ENCODE results near the gene DLK2.
A peak's percentile ranks its signal among the peaks of the same experiment; 100 is the strongest.

DLK2 gene

GRCh38 chr6:43454696-43455530 is 435 bp downstream of the DLK2 start:
- peaks cover 41% of the 10 kb centered on the region for H3K27me3 Mint-ChIP-seq
- peak; percentile 76 for DNase-seq
- CTCF ChIA-PET = interaction anchor here (0.9 to 5.5 kb wide), 4 partner anchors 15 to 130 kb away, joined by 3 to 46 read pairs (median 6); no protein-coding TSS in a partner anchor
- H3K9me3 Mint-ChIP-seq = no peaks in the 10 kb centered on the region
- H3K4me1 Mint-ChIP-seq = peaks cover 15% of the 10 kb centered on the region
- peak overlapping the region; percentile 77 for H3K4me3 Mint-ChIP-seq
- H3K27ac Mint-ChIP-seq = peak overlapping the region; percentile 28
- peaks cover 11% of the 10 kb centered on the region for H3K36me3 Mint-ChIP-seq

- H3K9me3 Mint-ChIP-seq = no peaks in the 10 kb centered on the region
- no peak for DNase-seq
- H3K36me3 Mint-ChIP-seq = peaks cover 13% of the 10 kb centered on the region
- H3K4me1 Mint-ChIP-seq = peaks cover 15% of the 10 kb centered on the region
- CTCF ChIA-PET = interaction anchor here (0.9 to 5.5 kb wide), 4 partner anchors 14 to 129 kb away, joined by 3 to 46 read pairs (median 6); no protein-coding TSS in a partner anchor
- H3K27me3 Mint-ChIP-seq = peaks cover 38% of the 10 kb centered on the region
- peak overlapping the region; percentile 77 for H3K4me3 Mint-ChIP-seq
- no peak overlapping the region for H3K27ac Mint-ChIP-seq
Measured at GRCh38 chr6:43454290-43454695, 1.1 kb downstream of the DLK2 start.

- Mint-ChIP-seq H3K9me3 (no peaks in the 10 kb centered on the region), H3K27me3 (peaks cover 38% of the 10 kb centered on the region), H3K36me3 (peaks cover 15% of the 10 kb centered on the region), H3K27ac (no peak overlapping the region), H3K4me1 (peaks cover 15% of the 10 kb centered on the region), H3K4me3 (peak overlapping the region; percentile 77)
- DNase-seq = no peak
- CTCF ChIA-PET = interaction anchor here (0.9 to 5.5 kb wide), 4 partner anchors 14 to 129 kb away, joined by 3 to 46 read pairs (median 6); no protein-coding TSS in a partner anchor
Measured at GRCh38 chr6:43453831-43454230, 1.5 kb downstream of the DLK2 start.

DNA sequence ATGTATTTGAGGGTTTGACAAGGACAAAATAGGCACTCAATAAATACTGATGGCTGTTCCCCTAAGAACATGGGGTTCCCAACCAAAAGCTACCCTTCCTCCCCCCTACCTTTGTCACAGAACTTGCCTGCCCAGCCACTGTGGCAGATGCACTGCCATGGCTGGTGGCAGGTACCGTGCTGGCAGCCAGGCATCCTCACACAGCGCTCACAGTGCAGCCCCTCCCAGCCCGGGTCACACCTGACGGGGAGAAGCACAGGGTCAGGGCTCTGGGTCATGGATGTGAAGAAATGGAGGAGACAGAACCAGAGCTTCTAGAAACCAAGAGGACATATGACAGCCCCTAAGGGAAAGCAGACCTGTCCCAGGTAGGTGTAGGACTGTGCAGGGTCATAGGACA is 2.5 kb downstream of the DLK2 start:
- Mint-ChIP-seq H3K27ac (no peak overlapping the region), H3K4me3 (no peak overlapping the region), H3K36me3 (peaks cover 23% of the 10 kb centered on the region), H3K4me1 (peaks cover 15% of the 10 kb centered on the region), H3K9me3 (no peaks in the 10 kb centered on the region), H3K27me3 (peaks cover 38% of the 10 kb centered on the region)
- DNase-seq = no peak
- CTCF ChIA-PET = interaction anchor here (0.6 to 5.5 kb wide), 2 partner anchors 53 to 165 kb away, joined by 3 to 46 read pairs; no protein-coding TSS in a partner anchor

DNA sequence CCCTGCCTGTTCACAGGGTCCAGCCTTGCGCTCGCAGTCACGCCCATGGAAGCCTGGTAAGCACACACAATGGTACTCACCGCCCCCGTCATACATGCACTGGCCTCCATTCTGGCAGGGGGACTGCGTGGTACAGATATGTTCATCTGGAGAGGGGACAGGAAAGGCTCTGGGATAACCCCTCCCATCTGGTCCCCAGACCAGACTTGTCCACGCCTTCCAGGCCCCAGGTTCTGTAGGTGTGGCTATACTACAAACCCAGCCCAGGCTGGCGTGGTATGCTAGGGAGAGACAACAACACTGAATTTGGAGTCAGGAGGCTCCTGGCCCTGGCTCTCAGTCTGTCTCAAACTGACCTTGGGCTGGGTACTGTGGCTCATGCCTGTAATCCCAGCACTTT is 3.4 kb downstream of the DLK2 start:
- H3K36me3 Mint-ChIP-seq = peaks cover 29% of the 10 kb centered on the region
- CTCF ChIA-PET = interaction anchor here (5.5 kb wide), 1 partner anchor 54 kb away, joined by 46 read pairs; no protein-coding TSS in a partner anchor
- no peak overlapping the region for H3K27ac Mint-ChIP-seq
- H3K4me3 Mint-ChIP-seq = no peak overlapping the region
- peaks cover 14% of the 10 kb centered on the region for H3K4me1 Mint-ChIP-seq
- H3K9me3 Mint-ChIP-seq = no peaks in the 10 kb centered on the region
- peaks cover 29% of the 10 kb centered on the region for H3K27me3 Mint-ChIP-seq
- no peak for DNase-seq

DNA sequence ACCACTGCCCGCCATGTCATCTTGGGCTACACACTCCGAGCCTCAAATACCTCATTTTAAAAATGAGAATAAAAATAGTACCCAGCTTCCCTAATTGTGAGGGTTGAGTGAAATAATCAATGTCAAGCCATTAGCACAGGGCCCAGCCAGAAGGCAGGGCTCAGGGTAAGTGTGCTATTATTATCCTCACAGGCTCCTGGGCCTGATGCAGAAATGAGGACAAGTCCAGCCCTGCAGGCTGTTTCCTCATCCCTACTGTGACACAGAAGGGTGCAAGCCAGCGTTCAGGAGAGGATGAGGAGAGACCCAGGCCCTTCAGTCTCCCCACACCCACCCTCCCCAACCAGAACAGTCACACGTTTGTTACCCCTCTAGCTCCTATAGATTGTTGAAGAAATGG is 4.0 kb downstream of the DLK2 start:
- CTCF ChIA-PET = no interaction called here
- Mint-ChIP-seq H3K4me3 (no peak overlapping the region), H3K9me3 (no peaks in the 10 kb centered on the region), H3K27ac (no peak overlapping the region), H3K27me3 (peaks cover 23% of the 10 kb centered on the region), H3K36me3 (peaks cover 29% of the 10 kb centered on the region), H3K4me1 (peaks cover 12% of the 10 kb centered on the region)
- DNase-seq = no peak

GRCh38 chr6:43450699-43451131 is 4.6 kb downstream of the DLK2 start:
- CTCF ChIA-PET = no interaction called here
- Mint-ChIP-seq H3K4me3 (no peak overlapping the region), H3K27ac (no peak overlapping the region), H3K27me3 (peaks cover 17% of the 10 kb centered on the region), H3K4me1 (peaks cover 7% of the 10 kb centered on the region), H3K36me3 (peaks cover 32% of the 10 kb centered on the region), H3K9me3 (no peaks in the 10 kb centered on the region)
- no peak for DNase-seq

- no peaks in the 10 kb centered on the region for H3K9me3 Mint-ChIP-seq
- peaks cover 2% of the 10 kb centered on the region for H3K27me3 Mint-ChIP-seq
- no peak overlapping the region for H3K4me3 Mint-ChIP-seq
- CTCF ChIA-PET = no interaction called here
- H3K27ac Mint-ChIP-seq = peak overlapping the region; percentile 33
- peaks cover 35% of the 10 kb centered on the region for H3K36me3 Mint-ChIP-seq
- H3K4me1 Mint-ChIP-seq = no peaks in the 10 kb centered on the region
- no peak for DNase-seq
Measured at GRCh38 chr6:43448916-43449315, 6.4 kb downstream of the DLK2 start.

DNA sequence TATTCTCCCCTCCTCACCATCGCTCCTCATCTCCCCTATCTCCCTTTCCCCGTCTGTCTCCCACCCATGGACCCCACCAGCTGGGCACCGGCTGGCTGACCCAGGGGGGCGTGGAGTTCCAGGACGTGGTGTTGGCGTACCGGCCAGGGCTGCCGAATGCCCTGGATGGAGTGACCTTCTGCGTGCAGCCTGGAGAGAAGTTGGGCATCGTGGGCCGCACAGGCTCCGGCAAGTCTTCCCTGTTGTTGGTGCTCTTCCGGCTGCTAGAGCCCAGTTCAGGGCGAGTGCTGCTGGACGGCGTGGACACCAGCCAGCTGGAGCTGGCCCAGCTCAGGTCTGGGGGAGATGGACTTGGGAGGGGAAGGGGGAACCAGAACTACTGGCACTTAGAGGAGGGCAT is 7.7 kb downstream of the DLK2 start:
- H3K27me3 Mint-ChIP-seq = no peaks in the 10 kb centered on the region
- H3K4me3 Mint-ChIP-seq = no peak overlapping the region
- H3K4me1 Mint-ChIP-seq = no peaks in the 10 kb centered on the region
- H3K27ac Mint-ChIP-seq = no peak overlapping the region
- peaks cover 35% of the 10 kb centered on the region for H3K36me3 Mint-ChIP-seq
- DNase-seq = no peak
- no peaks in the 10 kb centered on the region for H3K9me3 Mint-ChIP-seq
- CTCF ChIA-PET = no interaction called here

DNA sequence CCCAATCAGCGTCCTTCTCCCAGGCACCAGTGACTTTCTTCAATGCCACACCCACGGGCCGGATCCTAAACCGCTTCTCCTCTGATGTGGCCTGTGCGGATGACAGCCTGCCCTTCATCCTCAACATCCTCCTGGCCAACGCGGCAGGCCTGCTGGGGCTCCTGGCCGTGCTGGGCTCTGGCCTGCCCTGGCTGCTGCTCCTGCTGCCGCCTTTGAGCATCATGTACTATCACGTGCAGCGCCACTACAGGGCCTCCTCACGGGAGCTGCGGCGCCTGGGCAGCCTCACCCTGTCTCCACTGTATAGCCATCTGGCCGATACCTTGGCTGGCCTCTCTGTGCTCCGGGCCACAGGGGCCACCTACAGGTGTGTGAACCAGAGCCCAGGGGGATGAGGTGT is 9.8 kb downstream of the DLK2 start:
- Mint-ChIP-seq H3K4me1 (no peaks in the 10 kb centered on the region), H3K9me3 (no peaks in the 10 kb centered on the region), H3K4me3 (no peak overlapping the region), H3K27me3 (no peaks in the 10 kb centered on the region), H3K27ac (no peak overlapping the region), H3K36me3 (peaks cover 34% of the 10 kb centered on the region)
- no peak for DNase-seq
- CTCF ChIA-PET = interaction anchor here (1.2 to 1.4 kb wide), 2 partner anchors 18 to 60 kb away, joined by 3 to 4 read pairs; partner anchors contain the start of gene ABCC10

GRCh38 chr6:43444582-43444981 is 10.8 kb downstream of the DLK2 start:
- peaks cover 29% of the 10 kb centered on the region for H3K36me3 Mint-ChIP-seq
- no peaks in the 10 kb centered on the region for H3K27me3 Mint-ChIP-seq
- CTCF ChIA-PET = interaction anchor here (1.1 to 1.2 kb wide), 2 partner anchors 9 to 11 kb away, joined by 3 read pairs; no protein-coding TSS in a partner anchor
- no peak for DNase-seq
- no peaks in the 10 kb centered on the region for H3K4me1 Mint-ChIP-seq
- H3K9me3 Mint-ChIP-seq = no peaks in the 10 kb centered on the region
- no peak overlapping the region for H3K27ac Mint-ChIP-seq
- no peak overlapping the region for H3K4me3 Mint-ChIP-seq

DNA sequence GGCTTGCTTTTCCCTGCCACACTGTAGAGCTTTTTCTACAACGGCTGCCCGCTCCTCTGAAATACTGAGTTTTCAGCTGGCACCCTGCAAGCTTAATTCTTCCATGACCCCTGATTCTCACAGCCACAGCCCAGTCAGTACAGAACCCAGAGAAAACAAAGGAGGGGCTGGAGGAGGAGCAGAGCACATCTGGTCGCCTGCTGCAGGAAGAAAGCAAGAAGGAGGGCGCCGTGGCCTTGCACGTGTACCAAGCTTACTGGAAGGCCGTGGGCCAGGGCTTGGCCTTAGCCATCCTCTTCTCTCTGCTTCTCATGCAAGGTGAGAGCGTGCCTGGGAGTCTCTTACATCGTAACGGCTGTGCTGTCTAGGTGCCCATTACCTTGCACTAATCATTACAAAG is 11.3 kb downstream of the DLK2 start:
- CTCF ChIA-PET = interaction anchor here (1.1 to 1.2 kb wide), 2 partner anchors 9 to 11 kb away, joined by 3 read pairs; no protein-coding TSS in a partner anchor
- H3K9me3 Mint-ChIP-seq = no peaks in the 10 kb centered on the region

GRCh38 chr6:43442935-43443334 is 12.4 kb downstream of the DLK2 start:
- no peak for DNase-seq
- no peaks in the 10 kb centered on the region for H3K9me3 Mint-ChIP-seq
- H3K27ac Mint-ChIP-seq = no peak overlapping the region
- no peaks in the 10 kb centered on the region for H3K4me1 Mint-ChIP-seq
- no peaks in the 10 kb centered on the region for H3K27me3 Mint-ChIP-seq
- CTCF ChIA-PET = interaction anchor here (0.6 to 1.0 kb wide), 3 partner anchors 14 to 82 kb away, joined by 3 read pairs; no protein-coding TSS in a partner anchor
- H3K4me3 Mint-ChIP-seq = no peak overlapping the region
- peaks cover 19% of the 10 kb centered on the region for H3K36me3 Mint-ChIP-seq

More for the DNA sequence above, 11.3 kb downstream of the DLK2 start:
- no peak overlapping the region for H3K4me3 Mint-ChIP-seq
- no peak overlapping the region for H3K27ac Mint-ChIP-seq
- peaks cover 29% of the 10 kb centered on the region for H3K36me3 Mint-ChIP-seq
- no peaks in the 10 kb centered on the region for H3K27me3 Mint-ChIP-seq
- H3K4me1 Mint-ChIP-seq = no peaks in the 10 kb centered on the region
- DNase-seq = no peak

DNA sequence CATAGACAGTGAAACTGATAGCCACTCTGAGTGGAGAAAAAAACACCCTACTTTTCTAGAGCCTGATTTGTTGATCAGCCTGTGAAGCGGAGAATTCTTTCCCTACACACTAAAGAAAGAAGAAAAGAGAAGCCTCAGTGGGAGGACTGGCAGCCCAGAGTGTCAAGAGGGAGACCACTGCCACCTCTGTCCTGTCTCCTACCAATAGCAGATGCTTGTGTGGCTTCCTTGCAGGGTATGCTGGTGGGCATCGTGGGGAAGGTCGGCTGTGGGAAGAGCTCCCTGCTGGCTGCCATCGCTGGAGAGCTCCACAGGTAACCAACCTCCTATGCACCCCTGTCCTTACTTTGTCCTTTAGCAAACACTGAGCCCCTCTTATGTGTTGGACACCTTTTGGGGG is 17.6 kb downstream of the DLK2 start:
- CTCF ChIA-PET = no interaction called here
- Mint-ChIP-seq H3K27me3 (no peaks in the 10 kb centered on the region), H3K36me3 (peaks cover 14% of the 10 kb centered on the region), H3K4me3 (no peak overlapping the region), H3K9me3 (no peaks in the 10 kb centered on the region), H3K4me1 (no peaks in the 10 kb centered on the region), H3K27ac (no peak overlapping the region)
- no peak for DNase-seq
